ENCODE measurements around the gene KLHDC4. TPM values are rescaled to one million over a fixed set of nuclear protein-coding genes. Genes with fewer than 3 reads are reported as not detected.

Gene KLHDC4
- total and polyA plus RNA-seq, 9 of the 15 experiments (the other 6 are each of a cell fraction or from before 2014, with no cell fraction given): 1.3 to 68.1 (median 32.8) TPM

- TF ChIP-seq, protein P1, sequence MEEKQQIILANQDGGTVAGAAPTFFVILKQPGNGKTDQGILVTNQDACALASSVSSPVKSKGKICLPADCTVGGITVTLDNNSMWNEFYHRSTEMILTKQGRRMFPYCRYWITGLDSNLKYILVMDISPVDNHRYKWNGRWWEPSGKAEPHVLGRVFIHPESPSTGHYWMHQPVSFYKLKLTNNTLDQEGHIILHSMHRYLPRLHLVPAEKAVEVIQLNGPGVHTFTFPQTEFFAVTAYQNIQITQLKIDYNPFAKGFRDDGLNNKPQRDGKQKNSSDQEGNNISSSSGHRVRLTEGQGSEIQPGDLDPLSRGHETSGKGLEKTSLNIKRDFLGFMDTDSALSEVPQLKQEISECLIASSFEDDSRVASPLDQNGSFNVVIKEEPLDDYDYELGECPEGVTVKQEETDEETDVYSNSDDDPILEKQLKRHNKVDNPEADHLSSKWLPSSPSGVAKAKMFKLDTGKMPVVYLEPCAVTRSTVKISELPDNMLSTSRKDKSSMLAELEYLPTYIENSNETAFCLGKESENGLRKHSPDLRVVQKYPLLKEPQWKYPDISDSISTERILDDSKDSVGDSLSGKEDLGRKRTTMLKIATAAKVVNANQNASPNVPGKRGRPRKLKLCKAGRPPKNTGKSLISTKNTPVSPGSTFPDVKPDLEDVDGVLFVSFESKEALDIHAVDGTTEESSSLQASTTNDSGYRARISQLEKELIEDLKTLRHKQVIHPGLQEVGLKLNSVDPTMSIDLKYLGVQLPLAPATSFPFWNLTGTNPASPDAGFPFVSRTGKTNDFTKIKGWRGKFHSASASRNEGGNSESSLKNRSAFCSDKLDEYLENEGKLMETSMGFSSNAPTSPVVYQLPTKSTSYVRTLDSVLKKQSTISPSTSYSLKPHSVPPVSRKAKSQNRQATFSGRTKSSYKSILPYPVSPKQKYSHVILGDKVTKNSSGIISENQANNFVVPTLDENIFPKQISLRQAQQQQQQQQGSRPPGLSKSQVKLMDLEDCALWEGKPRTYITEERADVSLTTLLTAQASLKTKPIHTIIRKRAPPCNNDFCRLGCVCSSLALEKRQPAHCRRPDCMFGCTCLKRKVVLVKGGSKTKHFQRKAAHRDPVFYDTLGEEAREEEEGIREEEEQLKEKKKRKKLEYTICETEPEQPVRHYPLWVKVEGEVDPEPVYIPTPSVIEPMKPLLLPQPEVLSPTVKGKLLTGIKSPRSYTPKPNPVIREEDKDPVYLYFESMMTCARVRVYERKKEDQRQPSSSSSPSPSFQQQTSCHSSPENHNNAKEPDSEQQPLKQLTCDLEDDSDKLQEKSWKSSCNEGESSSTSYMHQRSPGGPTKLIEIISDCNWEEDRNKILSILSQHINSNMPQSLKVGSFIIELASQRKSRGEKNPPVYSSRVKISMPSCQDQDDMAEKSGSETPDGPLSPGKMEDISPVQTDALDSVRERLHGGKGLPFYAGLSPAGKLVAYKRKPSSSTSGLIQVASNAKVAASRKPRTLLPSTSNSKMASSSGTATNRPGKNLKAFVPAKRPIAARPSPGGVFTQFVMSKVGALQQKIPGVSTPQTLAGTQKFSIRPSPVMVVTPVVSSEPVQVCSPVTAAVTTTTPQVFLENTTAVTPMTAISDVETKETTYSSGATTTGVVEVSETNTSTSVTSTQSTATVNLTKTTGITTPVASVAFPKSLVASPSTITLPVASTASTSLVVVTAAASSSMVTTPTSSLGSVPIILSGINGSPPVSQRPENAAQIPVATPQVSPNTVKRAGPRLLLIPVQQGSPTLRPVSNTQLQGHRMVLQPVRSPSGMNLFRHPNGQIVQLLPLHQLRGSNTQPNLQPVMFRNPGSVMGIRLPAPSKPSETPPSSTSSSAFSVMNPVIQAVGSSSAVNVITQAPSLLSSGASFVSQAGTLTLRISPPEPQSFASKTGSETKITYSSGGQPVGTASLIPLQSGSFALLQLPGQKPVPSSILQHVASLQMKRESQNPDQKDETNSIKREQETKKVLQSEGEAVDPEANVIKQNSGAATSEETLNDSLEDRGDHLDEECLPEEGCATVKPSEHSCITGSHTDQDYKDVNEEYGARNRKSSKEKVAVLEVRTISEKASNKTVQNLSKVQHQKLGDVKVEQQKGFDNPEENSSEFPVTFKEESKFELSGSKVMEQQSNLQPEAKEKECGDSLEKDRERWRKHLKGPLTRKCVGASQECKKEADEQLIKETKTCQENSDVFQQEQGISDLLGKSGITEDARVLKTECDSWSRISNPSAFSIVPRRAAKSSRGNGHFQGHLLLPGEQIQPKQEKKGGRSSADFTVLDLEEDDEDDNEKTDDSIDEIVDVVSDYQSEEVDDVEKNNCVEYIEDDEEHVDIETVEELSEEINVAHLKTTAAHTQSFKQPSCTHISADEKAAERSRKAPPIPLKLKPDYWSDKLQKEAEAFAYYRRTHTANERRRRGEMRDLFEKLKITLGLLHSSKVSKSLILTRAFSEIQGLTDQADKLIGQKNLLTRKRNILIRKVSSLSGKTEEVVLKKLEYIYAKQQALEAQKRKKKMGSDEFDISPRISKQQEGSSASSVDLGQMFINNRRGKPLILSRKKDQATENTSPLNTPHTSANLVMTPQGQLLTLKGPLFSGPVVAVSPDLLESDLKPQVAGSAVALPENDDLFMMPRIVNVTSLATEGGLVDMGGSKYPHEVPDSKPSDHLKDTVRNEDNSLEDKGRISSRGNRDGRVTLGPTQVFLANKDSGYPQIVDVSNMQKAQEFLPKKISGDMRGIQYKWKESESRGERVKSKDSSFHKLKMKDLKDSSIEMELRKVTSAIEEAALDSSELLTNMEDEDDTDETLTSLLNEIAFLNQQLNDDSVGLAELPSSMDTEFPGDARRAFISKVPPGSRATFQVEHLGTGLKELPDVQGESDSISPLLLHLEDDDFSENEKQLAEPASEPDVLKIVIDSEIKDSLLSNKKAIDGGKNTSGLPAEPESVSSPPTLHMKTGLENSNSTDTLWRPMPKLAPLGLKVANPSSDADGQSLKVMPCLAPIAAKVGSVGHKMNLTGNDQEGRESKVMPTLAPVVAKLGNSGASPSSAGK (IDR thresholded peaks at IDR 0.05): no peak
- TF ChIP-seq CXXC5 (CRISPR knock-in tag; IDR thresholded peaks at IDR 0.05) (peak; percentile 49; the same call in 1 of the 2 replicates), MTA1 (IDR thresholded peaks at IDR 0.05; ENCODE audit: borderline replicate concordance) (0 out of 2 replicates have a peak, but pooled peaks have one; percentile 17), ZNF518B (CRISPR knock-in tag; IDR thresholded peaks at IDR 0.05) (no peak), ZNF12 (CRISPR knock-in tag; IDR thresholded peaks at IDR 0.05) (peak; percentile 25; the same call in 1 of the 2 replicates), NFATC3 (IDR thresholded peaks at IDR 0.05) (no peak)
- TF ChIP-seq, protein P2, sequence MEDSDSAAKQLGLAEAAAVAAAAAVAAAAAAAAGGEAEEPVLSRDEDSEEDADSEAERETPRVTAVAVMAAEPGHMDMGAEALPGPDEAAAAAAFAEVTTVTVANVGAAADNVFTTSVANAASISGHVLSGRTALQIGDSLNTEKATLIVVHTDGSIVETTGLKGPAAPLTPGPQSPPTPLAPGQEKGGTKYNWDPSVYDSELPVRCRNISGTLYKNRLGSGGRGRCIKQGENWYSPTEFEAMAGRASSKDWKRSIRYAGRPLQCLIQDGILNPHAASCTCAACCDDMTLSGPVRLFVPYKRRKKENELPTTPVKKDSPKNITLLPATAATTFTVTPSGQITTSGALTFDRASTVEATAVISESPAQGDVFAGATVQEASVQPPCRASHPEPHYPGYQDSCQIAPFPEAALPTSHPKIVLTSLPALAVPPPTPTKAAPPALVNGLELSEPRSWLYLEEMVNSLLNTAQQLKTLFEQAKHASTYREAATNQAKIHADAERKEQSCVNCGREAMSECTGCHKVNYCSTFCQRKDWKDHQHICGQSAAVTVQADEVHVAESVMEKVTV (CRISPR knock-in tag; IDR thresholded peaks at IDR 0.05): no peak
- TF ChIP-seq, protein P3, sequence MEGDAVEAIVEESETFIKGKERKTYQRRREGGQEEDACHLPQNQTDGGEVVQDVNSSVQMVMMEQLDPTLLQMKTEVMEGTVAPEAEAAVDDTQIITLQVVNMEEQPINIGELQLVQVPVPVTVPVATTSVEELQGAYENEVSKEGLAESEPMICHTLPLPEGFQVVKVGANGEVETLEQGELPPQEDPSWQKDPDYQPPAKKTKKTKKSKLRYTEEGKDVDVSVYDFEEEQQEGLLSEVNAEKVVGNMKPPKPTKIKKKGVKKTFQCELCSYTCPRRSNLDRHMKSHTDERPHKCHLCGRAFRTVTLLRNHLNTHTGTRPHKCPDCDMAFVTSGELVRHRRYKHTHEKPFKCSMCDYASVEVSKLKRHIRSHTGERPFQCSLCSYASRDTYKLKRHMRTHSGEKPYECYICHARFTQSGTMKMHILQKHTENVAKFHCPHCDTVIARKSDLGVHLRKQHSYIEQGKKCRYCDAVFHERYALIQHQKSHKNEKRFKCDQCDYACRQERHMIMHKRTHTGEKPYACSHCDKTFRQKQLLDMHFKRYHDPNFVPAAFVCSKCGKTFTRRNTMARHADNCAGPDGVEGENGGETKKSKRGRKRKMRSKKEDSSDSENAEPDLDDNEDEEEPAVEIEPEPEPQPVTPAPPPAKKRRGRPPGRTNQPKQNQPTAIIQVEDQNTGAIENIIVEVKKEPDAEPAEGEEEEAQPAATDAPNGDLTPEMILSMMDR (IDR thresholded peaks at IDR 0.05 in 2 of 3, conservative IDR thresholded peaks at IDR 0.05 in 1 of 3; ENCODE audit: insufficient read depth in 2 of 3, low read depth in 1 of 3, low read length in 3 of 3): peak in 1 of 3 experiments; percentile 23; a peak in 1 of 6 replicates
Observed at GRCh38 chr16:87780385-87780989, 14.7 kb upstream of the KLHDC4 start (continued).
